IMR-90 (cell line): ENCODE measurements around the gene CAPN2. TPM values are rescaled to one million over a fixed set of nuclear protein-coding genes. Genes with fewer than 3 reads are reported as not detected.

Source experiments
- ATAC-seq: fragments of 200-7000 bp; cut with Tn5 transposase; 2 replicates; pipeline ENCODE4 v1.9.1; 2020; ENCODE audit warnings: low read depth, mild to moderate bottlenecking, moderate library complexity
- BruUV-seq: library from RNA; stranded (reverse); fragments of 400-500 nt; replicated peaks from 2 replicates; lab custom pipeline; 2021; lab: Mats Ljungman, UMichigan
- CTCF ChIA-PET: fragments of 300-600 bp; formaldehyde crosslinking; extraction: SDS; loops from one replicate; lab custom pipeline; 2021; ENCODE audit warnings: antibody characterized with exemption; lab: Yijun Ruan, JAX
- POLR2A ChIA-PET: fragments of 300-600 bp; sonication (Branson Sonifier 250); formaldehyde crosslinking; loops from one replicate; lab custom pipeline; 2022; ENCODE audit warnings: antibody characterized with exemption; ENCODE audit not compliant: unreplicated experiment; lab: Charles Lee
- DNase-seq: peaks from one replicate; pipeline ENCODE4 v3.0.0; 2013
- H2AFZ ChIP-seq: replicated peaks from 2 replicates; pipeline ENCODE3; 2013; ENCODE audit warnings: low read length, mild to moderate bottlenecking; ENCODE audit not compliant: poor library complexity
- H2AK5ac ChIP-seq: 2 replicates; pipeline ENCODE4 v1.6.1; 2013; ENCODE audit warnings: low read depth, low read length, inconsistent platforms
- H2AK9ac ChIP-seq: replicated peaks from 2 replicates; pipeline ENCODE3; 2013; ENCODE audit warnings: mild to moderate bottlenecking, low read depth, low read length, moderate library complexity; ENCODE audit not compliant: poor library complexity
- H2BK120ac ChIP-seq: 2 replicates; pipeline ENCODE4 v1.6.1; 2013; ENCODE audit warnings: low read depth, low read length, inconsistent platforms
- H2BK15ac ChIP-seq: 3 replicates; pipeline ENCODE4 v1.6.1; 2013; ENCODE audit warnings: low read depth, low read length, inconsistent platforms
- H2BK20ac ChIP-seq: 2 replicates; pipeline ENCODE4 v1.6.1; 2013; ENCODE audit warnings: low read depth, mild to moderate bottlenecking, inconsistent platforms, low read length, moderate library complexity
- H2BK5ac ChIP-seq: 2 replicates; pipeline ENCODE4 v1.6.1; 2013; ENCODE audit warnings: mild to moderate bottlenecking, low read depth, low read length, inconsistent platforms; ENCODE audit not compliant: poor library complexity, severe bottlenecking
- H3K14ac ChIP-seq: replicated peaks from 2 replicates; pipeline ENCODE4 v1.6.1; 2013; ENCODE audit warnings: low read depth, low read length, inconsistent platforms
- H3K18ac ChIP-seq: 2 replicates; pipeline ENCODE4 v1.6.1; 2013; ENCODE audit warnings: low read depth, low read length, control low read depth
- H3K23ac ChIP-seq: 2 replicates; pipeline ENCODE4 v1.6.1; 2013; ENCODE audit warnings: low read depth, low read length, inconsistent platforms
- H3K27ac ChIP-seq: 2 replicates; pipeline ENCODE4 v1.5.1; 2013; ENCODE audit warnings: mild to moderate bottlenecking, control low read depth, low read length; ENCODE audit not compliant: insufficient read depth
- H3K27me3 ChIP-seq: 2 replicates; pipeline ENCODE4 v1.6.1; 2013; ENCODE audit warnings: low read length; ENCODE audit not compliant: control insufficient read depth, insufficient read depth
- H3K36me3 ChIP-seq: 2 replicates; pipeline ENCODE4 v1.6.1; 2013; ENCODE audit warnings: low read length, mixed read lengths; ENCODE audit not compliant: control insufficient read depth, insufficient read depth
- H3K4ac ChIP-seq: 2 replicates; pipeline ENCODE4 v1.6.1; 2013; ENCODE audit warnings: low read depth, low read length, inconsistent platforms
- H3K4me1 ChIP-seq: 2 replicates; pipeline ENCODE4 v1.6.1; 2013; ENCODE audit warnings: low read length, mixed read lengths; ENCODE audit not compliant: control insufficient read depth, insufficient read depth
- H3K4me2 ChIP-seq: 2 replicates; pipeline ENCODE4 v1.6.1; 2013; ENCODE audit warnings: low read depth, mild to moderate bottlenecking, control low read depth, low read length, moderate library complexity
- H3K4me3 ChIP-seq: 2 replicates; pipeline ENCODE4 v1.5.1; 2013; ENCODE audit warnings: low read depth, mild to moderate bottlenecking, control low read depth, low read length, moderate library complexity; ENCODE audit not compliant: insufficient read depth
- H3K56ac ChIP-seq: 2 replicates; pipeline ENCODE4 v1.6.1; 2013; ENCODE audit warnings: low read length, inconsistent platforms; ENCODE audit not compliant: insufficient read depth; ENCODE audit errors: extremely low read depth
- H3K79me1 ChIP-seq, 2 experiments: 2 replicates each; pipeline ENCODE4 v1.6.1; 2013; ENCODE audit warnings: low read length in 2 of 2, inconsistent platforms in 1 of 2, low read depth in 1 of 2
- H3K9ac ChIP-seq: 2 replicates; pipeline ENCODE4 v1.6.1; 2013; ENCODE audit warnings: low read depth, low read length, control low read depth
- H3K9me1 ChIP-seq: 2 replicates; pipeline ENCODE4 v1.6.1; 2013; ENCODE audit warnings: low read length, inconsistent platforms; ENCODE audit not compliant: insufficient read depth
- H3K9me3 ChIP-seq: 2 replicates; pipeline ENCODE4 v1.6.1; 2013; ENCODE audit warnings: low read length; ENCODE audit not compliant: control insufficient read depth, insufficient read depth
- H4K20me1 ChIP-seq: 2 replicates; pipeline ENCODE4 v1.6.1; 2013; ENCODE audit warnings: low read length, inconsistent platforms; ENCODE audit not compliant: insufficient read depth
- H4K5ac ChIP-seq: 2 replicates; pipeline ENCODE4 v1.6.1; 2013; ENCODE audit warnings: mild to moderate bottlenecking, low read depth, low read length, control low read depth
- H4K8ac ChIP-seq, 2 experiments: 2 replicates each; pipeline ENCODE4 v1.6.1; 2013; ENCODE audit warnings: low read depth in 2 of 2, low read length in 2 of 2, control low read depth in 1 of 2, inconsistent platforms in 1 of 2
- H4K91ac ChIP-seq: 2 replicates; pipeline ENCODE4 v1.6.1; 2013; ENCODE audit warnings: low read depth, low read length, inconsistent platforms; ENCODE audit not compliant: insufficient read depth
- BHLHE40 ChIP-seq: fragments of 150-350 bp; IDR thresholded peaks from 2 replicates; pipeline ENCODE4 v1.6.1; 2016; ENCODE audit warnings: mild to moderate bottlenecking, low read depth, low read length
- CEBPB ChIP-seq: IDR thresholded peaks from 2 replicates; pipeline ENCODE4 v1.6.1; 2012; ENCODE audit warnings: low read depth, low read length, improper control_type of control experiment
- FOS ChIP-seq: fragments of 150-350 bp; IDR thresholded peaks from 2 replicates; pipeline ENCODE4 v1.6.1; 2016; ENCODE audit warnings: low read depth, low read length
- MAFK ChIP-seq: IDR thresholded peaks from 2 replicates; pipeline ENCODE4 v1.6.1; 2012; ENCODE audit warnings: low read depth, low read length, improper control_type of control experiment
- MAZ ChIP-seq: IDR thresholded peaks from 2 replicates; pipeline ENCODE4 v1.6.1; 2012; ENCODE audit warnings: low read depth, mild to moderate bottlenecking, low read length, improper control_type of control experiment, moderate library complexity, borderline replicate concordance
- MXI1 ChIP-seq: IDR thresholded peaks from 2 replicates; pipeline ENCODE4 v1.6.1; 2012; ENCODE audit warnings: low read depth, mild to moderate bottlenecking, low read length, moderate library complexity, borderline replicate concordance
- RFX5 ChIP-seq: IDR thresholded peaks from 2 replicates; pipeline ENCODE4 v1.8.0; 2012; ENCODE audit warnings: low read depth, mild to moderate bottlenecking, low read length, moderate library complexity
- WGBS, 2 experiments: methylation state at CpG; one replicate each; pipeline versions ENCODE4 v1.1.5 to v1.1.7; 2013; ENCODE audit warnings: missing lambda C conversion rate in 2 of 2; ENCODE audit not compliant: insufficient read length in 1 of 2; ENCODE audit errors: extremely low coverage in 2 of 2; 5-methylcytosine and 5-hydroxymethylcytosine counted together
- dilution Hi-C: fragments of 300-500 bp; cut with HindIII; formaldehyde crosslinking; loops from one replicate; pipeline ENCODE4 v1.14.3; 2018; ENCODE audit warnings: low sequenced_read_pairs; ENCODE audit not compliant: unreplicated experiment
- in situ Hi-C: fragments of 300-500 bp; cut with MboI; formaldehyde crosslinking; loops from 3 replicates; pipeline ENCODE4 v1.14.3; 2019; ENCODE audit warnings: low sequenced_read_pairs, inconsistent platforms, mixed read lengths
- intact Hi-C: fragments of 100-400 bp; cut with micrococcal nuclease; formaldehyde crosslinking; loops from 2 replicates; pipeline ENCODE4 v1.10.0; 2022
- polyA plus RNA-seq, 3 experiments: library from polyadenylated mRNA; depleted of rRNA; stranded (reverse); fragments of >200 nt; gene quantifications; 2 replicates each; pipeline ENCODE4 v1.2.3, GENCODE V29; 2012; ENCODE audit warnings: low replicate concordance in 1 of 3
- total RNA-seq: library from RNA; depleted of rRNA; stranded (reverse); fragments of >200 nt; gene quantifications from 2 replicates; pipeline ENCODE4 v1.2.3, GENCODE V29; 2012

CAPN2 gene
- total and polyA plus RNA-seq, 2 of the 4 experiments (the other 2 are of a cell fraction) = 339 to 430 TPM

- peak; percentile 40 for ATAC-seq
Measured at GRCh38 chr1:223727541-223727940, 15.2 kb downstream of the CAPN2 start.

More at GRCh38 chr1:223727541-223727940, 15.2 kb downstream of the CAPN2 start:
- Histone ChIP-seq H4K91ac (peak overlapping the region; percentile 94), H2AK9ac (peak overlapping the region; percentile 81), H2BK15ac (peak overlapping the region; percentile 62; the same call in 1 of the 3 replicates), H3K79me1 (peaks cover 33 to 78% of the 10 kb centered on the region in 2 experiments), H2BK20ac (0 out of 2 replicates have a peak overlapping the region, but pooled peaks have one; percentile 49), H3K27me3 (no peaks in the 10 kb centered on the region), H3K9me1 (peaks cover 57% of the 10 kb centered on the region), H4K5ac (peak overlapping the region; percentile 10; the same call in 1 of the 2 replicates), H2BK5ac (peak overlapping the region; percentile 82), H3K9me3 (no peaks in the 10 kb centered on the region), H4K20me1 (peaks cover 78% of the 10 kb centered on the region), H3K4me3 (no peak overlapping the region), H3K4me1 (peaks cover 47% of the 10 kb centered on the region), H2AK5ac (peak overlapping the region; percentile 81), H3K4ac (peak overlapping the region; percentile 87), H4K8ac (peak overlapping the region; percentile 40 to 80; a peak in 2 of 4 replicates), H2BK120ac (peak overlapping the region; percentile 63), H3K56ac (peak overlapping the region; percentile 16; the same call in 1 of the 2 replicates), H3K18ac (peak overlapping the region; percentile 82), H2AFZ (peak overlapping the region; percentile 9), H3K23ac (peak overlapping the region; percentile 77; the same call in 1 of the 2 replicates), H3K27ac (peak overlapping the region; percentile 87), H3K36me3 (peaks cover 36% of the 10 kb centered on the region), H3K14ac (peak overlapping the region; percentile 53; the same call in 1 of the 2 replicates), H3K4me2 (peak overlapping the region; percentile 30; the same call in 1 of the 2 replicates), H3K9ac (no peak overlapping the region)
- dilution Hi-C loops = no loop called here
- ChIA-PET POLR2A (no interaction called here), CTCF (interaction anchor here (0.7 to 1.5 kb wide), 3 partner anchors 9 to 22 kb away, joined by 3 to 4 read pairs (median 3); no protein-coding TSS in a partner anchor)
- WGBS, 2 experiments = 100% methylated on average over 1 of the region's 4 CpGs; no CpG with 5 or more reads in 1 of the 2 experiments
- peak; percentile 56 for TF ChIP-seq CEBPB
- TF ChIP-seq MXI1 = no peak
- peak; percentile 47; the same call in 1 of the 2 replicates for TF ChIP-seq MAZ
- no peak for TF ChIP-seq FOS
- no peak for TF ChIP-seq MAFK
- no peak for TF ChIP-seq RFX5
- TF ChIP-seq BHLHE40 = no peak
- DNase-seq = peak; percentile 75
- in situ Hi-C loops = no loop called here
- no TSS peak for BruUV-seq
- intact Hi-C loops = loop anchor here (2.0 kb wide), 1 partner anchor 21 kb away; no protein-coding TSS in a partner anchor
